Raji (cell line): ENCODE data around the gene CNKSR3.

Experiments used
- POLR2A ChIP-seq: IDR thresholded peaks from 2 replicates; pipeline ENCODE4 v1.6.1; 2011; ENCODE audit warnings: low read depth, low read length, control low read depth; ENCODE audit not compliant: insufficient read depth

The CNKSR3 gene

DNA sequence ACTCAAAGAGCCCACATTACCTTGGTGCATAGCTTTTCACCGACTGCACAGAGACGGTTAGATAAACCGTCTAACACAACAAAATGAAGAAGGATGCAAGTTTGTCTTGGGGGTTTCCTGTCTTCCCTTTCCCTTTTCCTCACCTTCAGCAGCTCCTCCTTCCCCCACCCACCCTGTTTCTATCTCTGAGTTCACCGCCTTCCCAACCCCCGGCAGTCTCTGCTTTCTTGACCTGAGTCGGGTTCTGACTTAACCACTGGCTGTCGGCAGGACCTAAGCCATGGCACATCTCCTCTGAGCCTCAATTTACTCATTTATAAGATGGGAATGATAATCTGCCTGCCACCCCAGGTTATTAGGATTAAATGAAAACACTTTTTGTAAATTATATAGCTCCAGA, 25.8 kb upstream of the CNKSR3 start:
- TF ChIP-seq POLR2A: no peak

DNA sequence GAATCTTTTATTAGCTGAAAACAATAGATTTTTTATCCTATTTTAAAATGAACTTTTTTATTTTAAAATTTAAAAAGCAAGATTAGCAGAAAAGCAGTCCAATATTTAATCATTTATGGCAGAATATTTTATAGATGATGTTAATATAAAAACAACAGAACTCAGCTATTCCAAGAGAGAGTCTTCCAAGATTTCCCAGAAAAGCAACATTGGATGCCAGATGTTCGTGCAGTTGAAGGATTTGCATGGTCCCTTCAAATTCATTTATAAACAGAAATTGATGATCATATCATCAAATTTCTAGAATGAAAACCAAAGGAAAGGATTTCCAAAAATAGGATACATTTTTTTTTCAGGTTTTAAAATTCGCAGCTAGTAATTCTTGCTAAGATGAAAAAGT, 25.4 kb upstream of the CNKSR3 start:
- TF ChIP-seq POLR2A: no peak

DNA sequence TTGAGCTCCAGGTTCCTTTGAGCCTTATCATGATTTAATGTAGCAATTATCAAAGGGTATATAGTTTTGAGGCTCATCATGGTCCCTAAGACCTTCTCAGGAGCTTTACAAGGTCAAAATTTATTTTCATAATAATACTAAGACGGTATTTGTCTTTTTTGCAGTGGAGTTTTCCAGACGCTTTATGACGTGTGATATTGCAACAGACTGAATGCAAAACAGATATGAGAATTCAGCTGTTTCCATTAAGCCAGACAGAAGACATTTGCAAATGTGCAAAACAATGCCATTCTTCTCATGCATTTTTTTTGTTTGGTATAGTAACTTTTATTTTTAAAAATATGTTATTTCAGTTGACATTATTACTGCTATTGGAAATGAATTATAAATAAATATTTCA, 24.7 kb upstream of the CNKSR3 start:
- no peak for TF ChIP-seq POLR2A

DNA sequence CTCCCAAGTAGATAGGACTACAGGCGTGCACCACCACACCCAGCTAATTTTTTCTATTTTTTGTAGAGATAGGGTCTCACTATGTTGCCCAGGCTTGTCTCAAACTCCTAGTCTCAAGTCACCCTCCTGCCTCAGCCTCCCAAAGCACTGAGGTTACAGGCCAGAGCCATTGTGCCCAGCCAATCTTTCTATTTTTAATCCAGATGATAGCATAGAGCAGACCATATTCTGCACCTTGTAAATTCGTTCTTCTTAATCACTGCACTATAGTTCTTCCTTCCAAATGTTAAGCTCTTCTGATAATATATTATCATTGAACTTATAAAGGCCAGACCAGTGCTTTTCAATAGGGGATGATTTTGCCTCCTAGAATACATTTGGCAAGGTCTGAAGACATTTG, 24.0 kb upstream of the CNKSR3 start:
- TF ChIP-seq POLR2A: no peak

DNA sequence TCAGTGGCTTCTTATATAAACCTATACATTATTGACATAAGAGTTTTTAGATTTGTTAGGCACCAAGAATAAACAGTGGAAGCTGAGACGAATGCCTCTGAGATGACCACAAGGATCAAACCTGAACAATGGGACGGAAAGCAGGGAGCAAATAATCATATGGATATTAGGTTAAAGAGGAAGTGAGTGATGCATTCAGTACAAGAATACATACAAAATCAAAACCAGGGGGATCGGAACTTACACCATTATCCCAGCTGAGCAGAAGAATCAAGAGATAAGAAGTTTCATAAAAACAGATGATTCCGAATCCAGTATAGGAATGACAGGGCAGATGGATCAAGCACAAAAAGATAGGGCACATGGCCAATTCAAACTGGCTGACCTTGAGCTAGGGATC, 21.9 kb upstream of the CNKSR3 start:
- TF ChIP-seq POLR2A: no peak

DNA sequence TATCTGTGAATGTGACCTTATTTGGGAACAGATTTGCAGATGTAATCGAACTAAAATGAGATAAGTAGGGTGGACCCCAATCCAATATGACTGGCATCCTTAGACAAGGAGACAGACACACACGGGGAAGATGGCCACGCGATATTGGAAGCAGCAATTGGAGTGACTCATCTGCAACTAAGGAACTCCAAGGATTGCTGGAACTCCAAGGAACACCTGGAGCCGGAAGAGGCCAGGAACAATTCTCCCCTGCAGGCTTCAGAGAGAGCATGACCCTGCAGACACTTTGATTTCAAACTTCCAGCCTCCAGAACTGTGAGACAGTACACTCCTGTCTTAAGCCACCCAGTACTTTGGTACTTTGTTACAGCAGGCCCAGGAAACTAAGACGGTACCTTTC, 19.5 kb upstream of the CNKSR3 start:
- no peak for TF ChIP-seq POLR2A

DNA sequence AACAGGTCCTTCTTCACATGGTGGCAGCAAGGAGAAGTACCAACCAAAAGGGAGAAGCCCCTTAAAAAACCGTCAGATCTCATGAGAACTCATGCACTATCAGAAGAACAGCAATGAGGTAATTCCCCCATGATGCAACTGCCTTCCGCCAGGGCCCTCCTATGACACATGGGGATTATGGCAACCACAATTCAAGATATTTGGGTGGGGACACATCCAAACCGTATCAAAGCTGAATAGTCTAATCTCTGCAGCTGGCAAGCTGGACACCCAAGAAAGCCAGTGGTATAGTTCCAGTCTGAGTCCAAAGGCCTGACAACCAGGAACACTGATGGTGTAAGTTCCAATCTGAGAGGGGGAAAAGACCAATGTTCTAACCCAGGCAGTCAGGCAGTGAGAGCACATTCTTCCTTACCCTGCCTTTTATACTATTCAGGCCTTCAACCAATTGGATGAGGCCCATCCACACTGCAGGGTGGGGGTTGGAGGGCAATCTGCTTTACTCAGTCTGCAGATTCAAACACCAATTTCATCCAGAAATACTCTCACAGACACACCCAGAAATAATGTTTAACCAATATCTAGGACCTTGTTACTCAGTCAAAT, 17.9 kb upstream of the CNKSR3 start:
- no peak for TF ChIP-seq POLR2A

DNA sequence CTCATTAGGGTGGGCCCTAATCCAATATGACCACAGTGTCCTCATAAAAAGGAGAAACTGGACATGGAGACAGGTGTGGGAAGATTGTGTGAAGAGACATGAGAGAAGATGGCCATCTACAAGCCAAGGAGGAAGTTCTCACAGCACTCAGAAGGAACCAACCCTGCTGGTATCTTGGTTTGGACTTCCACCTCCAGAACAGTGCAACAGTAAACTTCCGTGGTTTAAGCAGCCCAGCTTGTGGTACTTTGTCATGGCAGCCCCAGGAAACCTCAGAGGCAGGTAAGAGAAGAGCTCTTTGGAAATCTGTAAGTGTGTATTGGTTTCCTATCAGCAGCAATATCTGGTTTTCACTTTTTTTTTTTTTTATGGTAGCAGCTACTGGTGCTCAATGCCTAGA, 16.5 kb upstream of the CNKSR3 start:
- no peak for TF ChIP-seq POLR2A

DNA sequence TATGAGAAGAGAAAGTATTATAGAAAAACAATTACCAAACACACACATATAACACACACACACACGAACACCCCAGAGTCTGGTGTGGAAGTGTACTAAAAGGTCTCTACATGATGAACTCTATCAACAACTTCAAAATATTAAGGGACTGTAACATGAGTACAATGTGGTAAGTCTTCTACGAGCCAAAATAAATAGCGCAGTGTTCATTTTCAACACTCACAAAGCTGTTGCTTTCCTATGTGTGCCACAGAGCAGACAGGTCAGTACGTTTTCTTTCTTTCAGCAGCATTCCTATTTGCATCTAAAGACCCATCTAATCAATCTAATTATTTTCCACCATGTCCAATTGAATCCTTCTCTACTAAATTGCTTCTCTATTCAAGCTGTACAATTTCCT, 12.1 kb upstream of the CNKSR3 start:
- no peak for TF ChIP-seq POLR2A

DNA sequence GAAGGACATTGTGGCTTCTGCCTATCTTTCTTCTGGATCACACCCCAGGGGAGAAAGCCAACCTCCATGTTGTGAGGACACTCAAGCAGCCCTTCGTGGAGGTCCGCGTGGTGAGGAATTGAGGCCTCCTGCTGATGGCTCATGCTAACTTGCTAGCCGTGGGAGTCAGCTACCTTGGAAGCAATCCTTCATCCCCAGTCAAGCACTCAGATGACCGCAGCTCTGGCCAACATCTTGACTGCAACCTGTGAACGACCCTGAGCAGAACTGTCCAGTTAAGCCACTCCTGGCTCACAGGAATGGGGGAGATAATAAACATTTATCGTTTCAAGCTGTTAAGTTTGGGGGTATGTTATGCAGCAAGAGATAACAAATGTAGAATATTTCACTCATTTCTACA, 10.9 kb upstream of the CNKSR3 start:
- TF ChIP-seq POLR2A: no peak

DNA sequence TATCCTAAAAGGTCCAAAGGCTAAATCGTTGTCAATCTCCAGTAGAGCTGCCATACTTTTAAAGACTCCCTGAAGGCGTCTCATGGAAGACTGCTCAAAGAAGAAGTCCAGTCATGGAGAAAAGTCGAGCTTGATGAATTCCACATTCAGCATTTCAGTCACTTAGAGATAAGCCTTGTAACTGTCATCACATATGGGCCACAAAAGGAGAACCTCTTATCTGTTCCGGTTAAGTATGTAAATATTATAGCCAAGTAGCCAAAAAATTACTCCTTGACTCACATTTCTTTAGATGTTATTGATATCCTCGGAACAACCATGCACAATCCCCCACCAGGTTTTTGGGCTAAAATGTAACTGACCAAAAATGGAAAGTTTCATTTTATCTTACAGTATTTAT, 9.8 kb upstream of the CNKSR3 start:
- TF ChIP-seq POLR2A: no peak

DNA sequence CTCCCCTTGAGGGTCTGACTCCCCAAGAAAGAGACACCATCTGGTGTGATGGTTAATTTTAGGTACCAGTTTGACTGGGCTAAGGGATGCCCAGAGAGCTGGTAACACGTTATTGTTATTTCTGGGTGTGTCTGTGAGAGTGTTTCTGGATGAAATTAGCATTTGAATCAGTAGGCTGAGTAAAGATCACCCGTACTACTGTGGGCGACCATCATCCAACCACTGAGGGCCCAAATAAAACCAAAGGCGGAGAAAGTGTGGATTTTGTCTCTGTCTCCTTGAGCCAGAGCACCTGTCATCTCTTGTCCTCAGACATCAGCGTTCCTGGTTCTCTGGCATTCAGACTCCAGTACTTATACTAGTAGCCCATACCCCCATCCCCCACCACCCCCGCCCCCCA, 7.9 kb upstream of the CNKSR3 start:
- TF ChIP-seq POLR2A: no peak

DNA sequence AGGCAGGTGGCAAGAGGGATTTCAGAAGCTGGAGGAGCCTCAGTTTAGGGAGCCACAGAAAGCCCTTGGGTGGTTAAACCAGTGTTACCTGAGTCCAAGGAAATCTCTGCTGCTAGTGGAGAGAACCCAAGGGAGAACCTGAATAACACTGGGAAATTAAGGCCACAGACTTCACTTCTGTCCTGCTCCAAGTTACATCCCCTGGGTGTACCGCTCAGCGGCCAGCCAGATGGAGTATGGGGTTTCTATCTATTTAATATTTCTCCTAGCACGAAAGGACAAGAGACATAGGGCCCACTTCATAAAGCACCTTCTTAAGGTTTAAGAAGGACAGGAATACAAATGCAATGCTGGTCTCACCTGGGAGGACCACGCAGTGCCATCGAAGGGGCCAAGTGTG, 5.8 kb upstream of the CNKSR3 start:
- TF ChIP-seq POLR2A: no peak

DNA sequence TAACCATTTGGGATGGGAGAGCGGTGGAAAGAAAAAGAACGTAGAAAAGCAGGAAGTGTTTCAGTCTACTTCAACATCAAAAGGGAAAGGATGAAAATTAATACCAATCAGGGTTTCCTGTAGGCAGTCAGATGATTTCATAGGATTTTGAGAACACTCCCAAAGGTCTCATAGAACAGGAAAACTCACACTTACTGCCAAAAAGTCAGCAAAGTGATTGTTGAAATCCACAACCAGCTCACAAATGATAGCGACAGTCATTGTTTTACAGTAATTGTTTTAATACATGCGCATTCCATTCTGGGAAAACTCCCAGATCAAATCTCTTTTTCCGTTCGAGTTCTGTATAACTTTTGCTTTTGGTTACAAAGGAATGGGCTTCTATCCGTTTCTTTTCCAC, 5.3 kb upstream of the CNKSR3 start:
- TF ChIP-seq POLR2A: no peak

DNA sequence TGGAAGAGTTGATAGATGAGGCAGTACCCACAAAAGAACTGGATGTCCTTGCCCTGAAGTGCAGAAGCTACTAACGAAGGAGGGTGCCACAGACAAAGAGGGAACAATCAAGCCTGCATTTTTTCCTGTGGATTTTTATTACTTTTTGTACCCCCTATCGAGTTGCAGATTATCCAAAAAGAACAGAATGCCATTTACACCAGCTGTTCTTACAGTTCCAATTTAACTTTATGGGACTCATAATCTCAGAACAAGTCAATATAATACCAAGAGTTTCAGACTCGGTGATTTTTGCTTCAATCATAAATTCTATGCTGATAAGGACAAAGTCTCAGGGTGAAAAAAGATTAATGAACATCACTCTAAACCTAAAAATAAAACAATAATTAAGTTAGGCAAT, 4.0 kb upstream of the CNKSR3 start:
- no peak for TF ChIP-seq POLR2A

DNA sequence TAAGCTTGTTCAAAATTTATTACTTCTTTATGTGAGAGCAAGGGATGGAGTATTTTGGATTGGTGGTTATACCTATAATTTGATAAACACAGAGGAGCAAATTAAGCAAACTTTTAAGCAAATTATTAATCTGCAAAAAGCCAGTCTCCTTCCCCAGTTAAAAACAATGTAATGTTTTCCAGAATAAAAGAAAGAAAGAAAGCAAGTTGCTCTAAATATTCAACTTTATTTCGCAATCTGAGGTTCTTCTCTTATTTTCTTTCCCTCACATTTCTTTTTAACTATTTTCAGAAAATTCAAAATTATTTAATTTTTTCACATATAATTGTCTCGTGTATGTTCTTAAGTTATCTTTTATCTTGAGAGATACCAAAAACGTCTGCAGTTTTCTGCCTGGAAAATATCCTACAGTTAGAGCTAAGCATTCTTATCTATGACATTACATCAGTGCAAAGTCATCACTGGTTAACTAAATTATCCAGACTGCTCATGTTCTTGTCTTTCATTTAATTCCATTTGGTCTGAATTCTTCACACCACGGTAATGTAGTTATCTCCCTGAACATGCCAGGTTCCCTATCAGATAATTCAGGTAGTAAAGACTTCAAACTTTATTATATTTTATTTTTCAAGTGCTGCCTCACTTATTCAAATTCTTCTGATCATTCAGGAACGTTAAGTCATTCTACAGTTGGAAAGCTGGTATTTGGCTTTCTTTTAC, 3.3 kb upstream of the CNKSR3 start:
- TF ChIP-seq POLR2A: no peak

DNA sequence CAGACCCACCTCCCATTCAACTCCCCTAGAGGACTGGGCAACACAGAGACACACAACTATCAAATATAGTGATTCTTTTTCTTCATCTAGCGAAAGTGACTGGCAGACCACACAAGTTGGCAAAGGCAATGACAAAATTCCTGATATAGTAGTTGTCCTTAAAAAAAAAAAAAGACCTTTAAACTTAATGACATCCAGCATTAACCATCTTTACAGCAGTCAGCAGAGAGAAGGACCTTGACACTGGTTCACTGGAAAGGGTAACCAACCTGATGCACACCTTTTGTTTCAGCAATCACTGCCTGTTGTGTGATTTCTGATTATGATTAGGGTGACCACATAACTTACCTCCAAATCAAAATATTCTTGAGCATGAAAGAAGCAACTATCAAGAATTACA, 1.7 kb upstream of the CNKSR3 start:
- no peak for TF ChIP-seq POLR2A
